ENCODE data around the gene TIE1. TPM values are rescaled to one million over a fixed set of nuclear protein-coding genes. Genes with fewer than 3 reads are reported as not detected.

Gene TIE1
- total and polyA plus RNA-seq, 7 donors, result 1.2 to 33.8 (median 9.5) TPM

DNA sequence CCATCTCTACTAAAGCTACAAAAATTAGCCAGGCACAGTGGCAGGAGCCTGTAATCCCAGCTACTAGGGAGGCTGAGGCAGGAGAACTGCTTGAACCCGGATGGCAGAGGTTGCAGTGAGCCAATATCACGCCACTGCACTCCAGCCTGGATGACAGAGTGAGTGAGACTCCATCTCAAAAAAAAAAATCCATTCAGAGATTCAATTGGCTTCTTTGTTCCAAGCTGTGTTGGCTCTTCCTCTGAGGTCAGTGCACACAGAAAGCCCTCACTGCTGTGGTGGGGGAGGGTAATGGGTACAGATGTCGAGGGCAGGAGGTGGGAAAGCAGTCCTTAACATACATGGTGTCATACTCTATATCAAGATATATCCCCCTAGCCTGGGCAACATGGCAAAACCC lies 14.7 kb downstream of the TIE1 start:
- intact Hi-C loops (cut with DNase I), result no loop called here
- Histone ChIP-seq H3K36me3 (no peaks in the 10 kb centered on the region), H3K27ac (no peak overlapping the region), H3K27me3 (no peaks in the 10 kb centered on the region), H3K9me3 (no peaks in the 10 kb centered on the region), H3K4me3 (no peak overlapping the region), H3K4me1 (no peaks in the 10 kb centered on the region)
- WGBS, 2 donors, result 90 to 94% methylated on average over 3 of the region's 3 CpGs
- DNase-seq, result peak; percentile 4
- TF ChIP-seq EP300 (IDR thresholded peaks at IDR 0.05) (no peak), POLR2AphosphoS5 (IDR thresholded peaks at IDR 0.05) (no peak), POLR2A (IDR thresholded peaks at IDR 0.05) (no peak)
- TF ChIP-seq, protein P1, sequence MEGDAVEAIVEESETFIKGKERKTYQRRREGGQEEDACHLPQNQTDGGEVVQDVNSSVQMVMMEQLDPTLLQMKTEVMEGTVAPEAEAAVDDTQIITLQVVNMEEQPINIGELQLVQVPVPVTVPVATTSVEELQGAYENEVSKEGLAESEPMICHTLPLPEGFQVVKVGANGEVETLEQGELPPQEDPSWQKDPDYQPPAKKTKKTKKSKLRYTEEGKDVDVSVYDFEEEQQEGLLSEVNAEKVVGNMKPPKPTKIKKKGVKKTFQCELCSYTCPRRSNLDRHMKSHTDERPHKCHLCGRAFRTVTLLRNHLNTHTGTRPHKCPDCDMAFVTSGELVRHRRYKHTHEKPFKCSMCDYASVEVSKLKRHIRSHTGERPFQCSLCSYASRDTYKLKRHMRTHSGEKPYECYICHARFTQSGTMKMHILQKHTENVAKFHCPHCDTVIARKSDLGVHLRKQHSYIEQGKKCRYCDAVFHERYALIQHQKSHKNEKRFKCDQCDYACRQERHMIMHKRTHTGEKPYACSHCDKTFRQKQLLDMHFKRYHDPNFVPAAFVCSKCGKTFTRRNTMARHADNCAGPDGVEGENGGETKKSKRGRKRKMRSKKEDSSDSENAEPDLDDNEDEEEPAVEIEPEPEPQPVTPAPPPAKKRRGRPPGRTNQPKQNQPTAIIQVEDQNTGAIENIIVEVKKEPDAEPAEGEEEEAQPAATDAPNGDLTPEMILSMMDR (IDR thresholded peaks at IDR 0.05), result no peak

DNA sequence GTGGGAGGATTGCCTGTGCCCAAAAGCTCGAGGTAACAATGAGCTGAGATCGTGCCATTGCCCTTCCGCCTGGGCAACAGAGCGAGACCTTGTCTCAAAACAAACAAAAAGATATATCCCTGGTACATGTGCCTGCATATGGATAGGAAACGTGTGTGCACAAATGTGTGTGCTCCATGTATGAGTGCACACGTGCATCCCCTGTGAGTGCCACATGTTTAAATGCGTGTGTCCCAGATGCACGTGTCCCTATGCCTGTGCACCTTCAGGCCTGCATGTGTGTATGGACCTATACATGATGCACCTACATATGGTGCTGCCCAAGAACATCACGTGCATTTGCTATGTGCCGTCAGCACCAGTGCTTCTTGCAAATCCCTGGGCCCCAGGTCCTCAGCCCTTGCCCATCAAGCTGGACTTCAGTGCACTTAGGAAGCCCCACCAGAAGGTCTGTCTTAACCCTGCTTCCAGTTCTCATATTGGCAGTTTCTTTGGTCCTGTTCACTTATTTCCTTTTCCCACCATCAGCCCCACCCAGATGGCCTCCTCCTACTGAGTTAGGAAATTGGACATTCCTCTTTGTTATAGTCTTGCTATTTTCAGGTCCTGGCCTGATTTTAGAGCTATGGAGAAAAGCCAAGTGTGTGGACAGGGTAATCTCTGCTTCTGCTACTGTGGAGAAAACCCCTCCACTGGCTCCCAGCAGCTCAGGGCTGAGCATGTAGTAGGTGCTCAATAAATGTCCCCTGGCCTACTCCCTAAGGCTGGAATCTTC lies 15.4 kb downstream of the TIE1 start:
- Histone ChIP-seq H3K4me3 (no peak overlapping the region), H3K36me3 (no peaks in the 10 kb centered on the region), H3K27me3 (no peaks in the 10 kb centered on the region), H3K4me1 (no peaks in the 10 kb centered on the region), H3K27ac (no peak overlapping the region), H3K9me3 (no peaks in the 10 kb centered on the region)
- WGBS, 2 donors, result 92 to 93% methylated on average over 10 of the region's 10 CpGs
- peak; percentile 18 for DNase-seq
- intact Hi-C loops (cut with DNase I), result no loop called here
- TF ChIP-seq POLR2A (IDR thresholded peaks at IDR 0.05), result no peak
- TF ChIP-seq EP300 (IDR thresholded peaks at IDR 0.05), result no peak
- TF ChIP-seq POLR2AphosphoS5 (IDR thresholded peaks at IDR 0.05), result no peak
- TF ChIP-seq, protein P1 (IDR thresholded peaks at IDR 0.05), result no peak

DNA sequence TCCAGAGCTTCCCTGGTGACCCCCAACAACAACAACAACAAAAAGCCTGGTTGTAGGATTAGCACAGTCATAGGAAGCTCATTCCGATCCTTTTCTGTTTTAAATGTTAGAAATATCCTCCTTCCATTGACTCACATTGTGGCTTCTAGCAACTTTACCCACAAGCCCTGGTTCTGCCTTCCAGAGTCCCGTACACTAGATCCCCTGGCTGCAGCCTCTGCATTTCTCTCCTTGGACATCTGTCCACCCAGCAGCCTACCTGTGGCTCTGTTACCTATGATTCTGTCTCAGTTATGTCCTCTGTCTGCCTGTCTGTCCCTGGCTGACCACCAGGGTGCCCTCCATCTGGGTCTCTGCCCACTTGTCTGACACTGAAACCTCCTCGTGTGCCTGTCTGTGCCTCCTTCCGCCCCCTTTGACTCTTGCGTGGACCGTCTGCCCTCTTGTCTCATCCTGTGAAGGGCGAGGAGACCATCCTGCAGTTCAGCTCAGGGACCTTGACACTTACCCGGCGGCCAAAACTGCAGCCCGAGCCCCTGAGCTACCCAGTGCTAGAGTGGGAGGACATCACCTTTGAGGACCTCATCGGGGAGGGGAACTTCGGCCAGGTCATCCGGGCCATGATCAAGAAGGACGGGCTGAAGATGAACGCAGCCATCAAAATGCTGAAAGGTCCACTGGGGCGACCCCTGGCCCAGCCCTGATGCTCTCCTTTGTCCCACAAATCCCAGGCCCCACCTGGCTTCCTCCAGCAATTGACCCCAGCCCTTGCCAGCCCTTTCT lies 16.1 kb downstream of the TIE1 start:
- Histone ChIP-seq H3K4me1 (no peaks in the 10 kb centered on the region), H3K27me3 (no peaks in the 10 kb centered on the region), H3K36me3 (no peaks in the 10 kb centered on the region), H3K27ac (no peak overlapping the region), H3K4me3 (no peak overlapping the region), H3K9me3 (no peaks in the 10 kb centered on the region)
- WGBS, 2 donors, result 91 to 93% methylated on average over 16 of the region's 16 CpGs
- DNase-seq, result peak; percentile 60
- intact Hi-C loops (cut with DNase I), result no loop called here
- TF ChIP-seq POLR2AphosphoS5 (IDR thresholded peaks at IDR 0.05) (no peak), EP300 (IDR thresholded peaks at IDR 0.05) (no peak), POLR2A (IDR thresholded peaks at IDR 0.05) (no peak)
- TF ChIP-seq, protein P1 (IDR thresholded peaks at IDR 0.05), result no peak

DNA sequence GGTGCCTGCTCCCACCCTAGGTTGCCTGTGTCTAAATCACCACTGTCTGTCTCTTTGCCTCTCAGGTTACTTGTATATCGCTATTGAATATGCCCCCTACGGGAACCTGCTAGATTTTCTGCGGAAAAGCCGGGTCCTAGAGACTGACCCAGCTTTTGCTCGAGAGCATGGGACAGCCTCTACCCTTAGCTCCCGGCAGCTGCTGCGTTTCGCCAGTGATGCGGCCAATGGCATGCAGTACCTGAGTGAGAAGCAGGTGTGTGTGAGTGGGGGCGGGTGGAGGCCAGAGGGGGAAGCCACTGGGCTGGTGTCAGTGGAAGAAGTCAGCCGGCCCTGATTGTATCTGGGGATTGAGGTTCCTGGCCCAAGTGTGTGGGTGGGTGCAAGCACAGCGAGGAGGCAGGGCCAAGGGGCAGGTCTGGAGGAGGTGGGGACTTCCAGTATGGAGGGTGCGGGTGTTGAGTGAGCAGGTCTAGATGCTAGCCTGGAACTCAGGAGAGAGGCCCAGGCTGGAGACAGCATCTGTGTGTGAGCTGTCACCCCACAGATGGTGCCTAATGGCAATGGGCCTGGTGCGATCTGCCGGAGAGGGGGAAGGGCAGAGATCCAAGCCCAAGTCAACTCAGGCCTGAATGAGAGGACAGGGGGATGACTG lies 17.2 kb downstream of the TIE1 start:
- 91 to 92% methylated on average over 15 of the region's 15 CpGs for WGBS, 2 donors
- DNase-seq, result peak; percentile 54
- no peak overlapping the region for H3K27ac ChIP-seq
- no peaks in the 10 kb centered on the region for H3K27me3 ChIP-seq
- H3K36me3 ChIP-seq, result no peaks in the 10 kb centered on the region
- TF ChIP-seq, protein P1 (IDR thresholded peaks at IDR 0.05), result no peak
- TF ChIP-seq EP300 (IDR thresholded peaks at IDR 0.05), result no peak
- no peak for TF ChIP-seq POLR2A (IDR thresholded peaks at IDR 0.05)
- no peak for TF ChIP-seq POLR2AphosphoS5 (IDR thresholded peaks at IDR 0.05)
- intact Hi-C loops (cut with DNase I), result no loop called here
- no peak overlapping the region for H3K4me3 ChIP-seq
- H3K4me1 ChIP-seq, result no peaks in the 10 kb centered on the region
- no peaks in the 10 kb centered on the region for H3K9me3 ChIP-seq
